Anterior cingulate cortex (tissue), 58 donors: ENCODE data around the gene SYNPR.
A peak's percentile ranks its signal among the peaks of the same experiment; 100 is the strongest.

Source experiments
- DNase-seq, 58 donors: peaks; one replicate each; lab custom pipeline; 2025; lab: John Stamatoyannopoulos, UW

The SYNPR gene

GRCh38 chr3:63458405-63458804 lies 180.3 kb downstream of the SYNPR start:
- DNase-seq = no peak

- DNase-seq = no peak
Measured at GRCh38 chr3:63462732-63463131, 184.6 kb downstream of the SYNPR start.

- DNase-seq = no peak
Measured at GRCh38 chr3:63467392-63467791, 189.3 kb downstream of the SYNPR start.

GRCh38 chr3:63470745-63471144 lies 192.6 kb downstream of the SYNPR start:
- DNase-seq = no peak

- DNase-seq = peak in 1 of 58 donors; percentile 30
Measured at GRCh38 chr3:63471781-63472180, 193.7 kb downstream of the SYNPR start.

GRCh38 chr3:63473641-63474166 lies 195.6 kb downstream of the SYNPR start:
- DNase-seq = no peak

- no peak for DNase-seq
Measured at GRCh38 chr3:63474828-63475518, 196.9 kb downstream of the SYNPR start.

- no peak for DNase-seq
Measured at GRCh38 chr3:63477494-63478129, 199.5 kb downstream of the SYNPR start.

GRCh38 chr3:63478990-63479660 lies 201.0 kb downstream of the SYNPR start:
- DNase-seq = no peak

- no peak for DNase-seq
Measured at GRCh38 chr3:63479661-63480035, 201.5 kb downstream of the SYNPR start.

GRCh38 chr3:63481627-63482026 lies 203.5 kb downstream of the SYNPR start:
- DNase-seq = no peak

GRCh38 chr3:63482341-63482740 lies 204.2 kb downstream of the SYNPR start:
- no peak for DNase-seq

- peak in 7 of 58 donors; percentile 2 to 52 (median 5) for DNase-seq
Measured at GRCh38 chr3:63492464-63492863, 214.4 kb downstream of the SYNPR start.

- no peak for DNase-seq
Measured at GRCh38 chr3:63493101-63493500, 215.0 kb downstream of the SYNPR start.

GRCh38 chr3:63494646-63495045 lies 216.5 kb downstream of the SYNPR start:
- DNase-seq = no peak

- DNase-seq = peak in 1 of 58 donors; percentile 11
Measured at GRCh38 chr3:63497641-63498040, 219.5 kb downstream of the SYNPR start.

GRCh38 chr3:63500196-63500595 lies 222.1 kb downstream of the SYNPR start:
- DNase-seq = no peak

GRCh38 chr3:63508305-63508704 lies 230.2 kb downstream of the SYNPR start:
- DNase-seq = no peak

- DNase-seq = no peak
Measured at GRCh38 chr3:63508771-63509170, 230.7 kb downstream of the SYNPR start.

- DNase-seq = no peak
Measured at GRCh38 chr3:63513791-63514190, 235.7 kb downstream of the SYNPR start.

GRCh38 chr3:63514678-63515077 lies 236.6 kb downstream of the SYNPR start:
- no peak for DNase-seq

- DNase-seq = no peak
Measured at GRCh38 chr3:63519426-63519825, 241.3 kb downstream of the SYNPR start.
